Stimulated activated naive CD4-positive, alpha-beta T cell (primary cell): ENCODE measurements around the gene OR5H14.
"Not testable (repeated sequence)": the region's sequence is repeated elsewhere in the genome, so short reads cannot be mapped to it uniquely, and the experiment has no call there.

Experiments used
- DNase-seq, 6 experiments: peaks; one replicate each; lab custom pipeline; 2025; lab: John Stamatoyannopoulos, UW

The OR5H14 gene

DNA sequence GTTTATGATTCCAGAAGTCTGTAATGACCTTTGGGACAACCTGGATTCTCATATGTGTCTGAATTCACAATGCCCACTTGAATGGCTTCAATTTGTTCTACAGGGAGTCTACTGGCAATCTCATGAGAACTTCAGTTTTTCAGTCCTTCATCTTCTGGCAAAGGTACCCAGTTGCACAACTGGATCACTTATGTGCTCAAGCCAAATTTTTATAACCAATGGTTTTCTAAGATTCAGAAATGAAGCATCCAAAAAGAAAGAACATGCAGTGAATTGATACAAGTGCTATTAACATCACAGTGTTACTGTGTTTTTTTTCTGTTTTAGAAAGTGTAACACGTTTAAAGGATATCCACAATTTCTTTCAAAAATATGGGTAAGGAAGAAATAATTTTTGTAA is at the start of gene OR5H14:
Gene OR5H14 (plus strand): TSS at position 301 of the 400 bp plus-strand sequence. CDS start 1,907 bp downstream, outside the sequence.
- no peak for DNase-seq

DNA sequence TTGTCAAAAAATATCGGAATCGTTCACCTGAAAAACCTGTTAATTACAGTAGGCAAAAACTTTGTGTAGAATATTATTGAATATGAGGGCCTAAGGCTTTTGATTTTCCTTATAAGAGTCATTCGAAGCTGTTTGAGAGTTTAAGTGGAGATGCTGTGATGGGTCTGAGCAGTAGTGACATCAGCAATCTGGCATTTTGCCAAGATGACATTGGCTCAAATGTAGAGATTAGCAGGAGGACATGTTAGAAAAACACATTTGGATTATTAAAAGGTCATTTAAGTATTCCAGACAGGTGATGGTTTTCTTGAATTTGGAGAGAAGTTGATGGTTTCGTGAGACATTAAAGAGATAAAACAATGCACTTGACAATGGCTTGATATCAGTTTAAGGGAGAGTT is 47.4 kb upstream of the OR5H14 start:
- no peak for DNase-seq

- no peak for DNase-seq
Measured at GRCh38 chr3:98108162-98108561, 39.1 kb upstream of the OR5H14 start.

- DNase-seq: no peak
Measured at GRCh38 chr3:98109807-98110549, 37.3 kb upstream of the OR5H14 start.

GRCh38 chr3:98110550-98110908 is 36.8 kb upstream of the OR5H14 start:
- no peak for DNase-seq

DNA sequence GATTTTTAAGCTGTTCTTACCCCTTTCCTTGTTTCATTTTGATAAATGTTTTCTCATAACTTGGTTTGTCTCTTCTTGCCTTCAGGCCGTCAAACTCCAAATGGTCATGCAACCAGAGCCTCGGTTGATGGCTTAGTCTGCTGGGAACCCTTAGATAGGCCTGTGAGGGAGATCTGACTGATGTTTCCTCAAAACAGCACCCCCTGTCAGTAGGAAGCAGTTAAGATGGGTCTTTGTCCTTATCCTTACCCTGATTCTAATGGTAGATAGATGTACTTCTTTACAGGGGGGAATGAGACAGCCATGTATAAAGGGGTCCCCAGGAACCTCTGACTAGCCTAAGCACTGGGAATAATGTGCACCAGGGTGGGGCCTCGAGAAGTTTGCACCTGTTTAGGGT is 33.0 kb upstream of the OR5H14 start:
- no peak for DNase-seq

DNA sequence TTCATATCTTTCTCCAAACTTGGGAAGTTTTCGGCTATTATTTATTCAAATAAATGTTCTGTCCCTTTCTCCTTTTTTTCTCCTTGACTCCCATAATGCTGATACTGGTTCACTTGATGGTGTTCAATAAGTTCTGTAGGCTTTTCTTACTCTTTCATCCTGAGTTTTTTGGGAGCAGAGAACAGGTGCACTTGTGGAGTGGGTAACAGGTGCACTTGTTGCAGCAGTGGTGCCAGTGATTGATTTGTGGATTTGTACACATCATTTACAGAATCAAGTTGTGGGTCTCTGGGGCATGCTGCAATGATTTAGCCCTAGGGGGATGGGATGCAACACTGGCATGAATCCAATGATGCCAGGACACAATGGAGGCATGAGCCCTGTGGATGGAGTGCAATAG is 31.6 kb upstream of the OR5H14 start:
- no peak for DNase-seq

DNA sequence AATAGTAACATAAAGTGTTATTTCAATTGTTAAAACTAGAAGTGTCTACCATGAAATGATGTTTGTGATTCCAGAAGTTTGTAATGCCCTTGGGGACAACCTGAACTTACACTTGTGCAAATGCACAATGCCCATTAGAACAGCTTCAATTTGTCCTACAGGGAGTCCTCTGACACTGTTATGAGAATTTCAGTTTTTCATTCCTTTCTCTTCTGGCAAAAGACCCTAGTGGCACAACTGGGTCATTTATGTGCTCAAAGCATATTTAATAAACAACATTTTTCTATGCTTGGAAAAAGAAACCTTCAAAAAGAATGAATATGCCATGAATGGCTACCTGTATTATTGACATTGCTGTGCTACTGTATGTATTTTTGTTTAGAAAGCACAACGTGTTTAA is 16.9 kb upstream of the OR5H14 start, which contains the start of gene OR5H1:
Gene OR5H1 (plus strand): TSS at position 301 of the 400 bp plus-strand sequence. CDS start 1,977 bp downstream, outside the sequence.
- no peak for DNase-seq

DNA sequence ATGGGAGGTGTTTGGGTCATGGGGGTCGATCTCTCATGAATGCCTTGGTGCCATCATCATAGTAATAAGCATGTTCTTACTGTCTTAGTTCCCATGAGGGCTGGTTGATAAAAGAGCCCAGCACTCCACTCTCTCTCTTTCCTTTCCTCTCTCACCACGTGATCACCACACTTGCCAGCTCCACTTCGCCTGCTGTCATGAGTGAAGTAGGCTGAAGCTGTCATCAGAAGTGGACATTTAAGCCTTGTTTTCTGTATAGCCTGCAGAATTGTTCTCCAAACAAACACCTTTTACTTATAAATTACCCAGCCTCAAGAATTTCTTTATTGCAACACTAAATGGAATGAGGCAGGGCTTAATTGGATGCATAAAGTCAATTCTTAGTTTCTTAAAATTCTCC is 10.6 kb upstream of the OR5H14 start:
- DNase-seq: no peak

DNA sequence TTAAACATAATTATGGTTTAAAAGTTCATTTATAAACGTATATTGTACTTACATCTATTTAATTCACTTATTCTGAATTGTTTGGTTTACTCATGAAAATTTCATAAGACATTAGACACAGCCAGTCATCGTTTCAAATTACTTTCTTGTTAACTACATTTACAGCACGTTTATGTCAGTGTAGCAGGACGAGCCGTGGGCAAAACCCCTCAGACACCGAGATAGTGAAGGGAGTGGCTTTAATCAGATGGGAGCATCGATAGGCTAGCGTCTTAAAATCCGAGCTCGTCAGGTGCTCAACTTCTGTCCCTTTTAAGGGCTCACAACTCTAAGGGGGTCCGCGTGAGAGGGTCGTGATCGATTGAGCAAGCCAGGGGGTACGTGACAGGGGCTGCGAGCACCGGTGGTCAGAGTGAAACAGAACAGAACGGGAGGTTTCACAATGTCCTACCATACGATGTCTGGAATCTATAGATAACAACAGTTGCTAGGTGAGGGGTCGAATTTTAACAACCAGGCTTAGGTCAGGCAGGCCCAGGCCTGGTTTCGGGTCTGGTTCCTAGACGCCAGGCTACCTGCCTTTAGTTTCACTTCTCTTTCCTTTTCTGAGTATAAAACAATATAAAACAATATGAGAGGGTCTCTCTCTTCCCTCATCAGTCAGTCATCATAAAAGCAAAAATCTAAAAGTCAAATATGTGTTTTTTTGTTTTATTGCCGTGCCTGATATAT is 9.3 kb upstream of the OR5H14 start:
- DNase-seq: not testable (repeated sequence)

- no peak for DNase-seq
Measured at GRCh38 chr3:98140531-98140930, 6.7 kb upstream of the OR5H14 start.

DNA sequence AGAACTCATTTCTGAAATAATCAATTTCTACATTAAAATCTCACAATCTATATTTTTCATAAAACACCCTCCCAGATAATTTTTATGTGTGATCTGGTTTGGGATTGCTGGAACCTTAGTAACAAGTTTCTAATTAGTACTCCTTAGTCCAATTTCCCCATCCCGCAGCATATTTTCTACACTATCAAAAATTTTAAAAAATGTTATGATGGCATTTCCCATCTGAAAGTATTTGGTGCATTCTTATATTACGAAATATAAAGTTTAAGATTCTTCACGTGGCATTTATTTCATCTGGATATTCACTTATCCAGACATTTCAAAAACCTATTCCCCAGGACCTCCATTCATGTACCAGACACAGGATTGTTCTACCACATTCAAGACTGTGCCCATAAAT is 1.5 kb downstream of the OR5H14 start:
- no peak for DNase-seq

GRCh38 chr3:98149456-98149855 is 2.2 kb downstream of the OR5H14 start:
- not testable (repeated sequence) for DNase-seq

- no peak for DNase-seq
Measured at GRCh38 chr3:98151241-98151640, 4.0 kb downstream of the OR5H14 start.

DNA sequence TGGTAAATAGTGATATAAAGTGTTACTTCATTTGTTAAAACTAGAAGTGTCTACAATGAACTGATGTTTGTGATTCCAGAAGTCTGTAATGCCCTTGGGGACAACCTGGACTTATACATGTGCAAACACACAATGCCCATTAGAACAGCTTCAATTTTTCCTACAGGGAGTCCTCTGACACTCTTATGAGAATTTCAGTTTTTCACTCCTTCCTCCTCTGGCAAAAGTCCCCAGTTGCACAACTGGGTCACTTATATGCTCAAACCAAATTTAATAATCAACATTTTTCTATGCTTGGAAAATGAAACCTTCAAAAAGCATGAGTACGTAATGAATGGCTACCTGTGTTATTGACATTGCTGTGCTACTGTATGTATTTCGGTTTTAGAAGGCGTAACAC is 19.1 kb downstream of the OR5H14 start, which contains the start of gene OR5H15:
Gene OR5H15 (plus strand): TSS at position 301 of the 400 bp plus-strand sequence. CDS start 2,004 bp downstream, outside the sequence.
- DNase-seq: no peak

- no peak for DNase-seq
Measured at GRCh38 chr3:98171071-98171470, 23.8 kb downstream of the OR5H14 start.

- DNase-seq: no peak
Measured at GRCh38 chr3:98172621-98173020, 25.3 kb downstream of the OR5H14 start.

DNA sequence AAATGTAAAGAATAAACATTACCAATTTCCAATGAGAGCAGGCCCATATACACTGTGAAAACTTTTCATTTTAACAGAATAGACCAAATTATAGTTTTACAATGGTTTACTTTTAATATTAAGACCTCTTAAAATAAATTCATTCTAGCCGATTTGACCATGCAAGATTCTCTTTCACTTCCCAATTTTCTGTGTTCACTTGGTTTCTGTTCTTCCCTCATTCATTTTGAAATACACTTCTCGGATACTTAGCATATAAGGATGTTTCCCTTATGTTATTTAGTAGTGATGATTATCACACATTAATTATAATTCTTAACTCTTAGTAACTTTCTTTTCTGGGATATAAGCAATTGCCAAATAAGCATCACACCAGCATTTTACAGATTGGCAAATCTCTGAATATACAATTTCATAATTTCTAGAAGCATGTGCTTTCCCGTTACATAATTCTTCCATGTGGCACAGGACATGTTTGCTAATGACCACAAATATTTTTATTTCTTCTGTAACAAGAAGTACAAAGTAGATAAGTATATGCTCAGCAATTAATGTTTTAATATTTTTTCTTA is 33.1 kb downstream of the OR5H14 start:
- DNase-seq: no peak

GRCh38 chr3:98182196-98182595 is 34.9 kb downstream of the OR5H14 start:
- no peak for DNase-seq

DNA sequence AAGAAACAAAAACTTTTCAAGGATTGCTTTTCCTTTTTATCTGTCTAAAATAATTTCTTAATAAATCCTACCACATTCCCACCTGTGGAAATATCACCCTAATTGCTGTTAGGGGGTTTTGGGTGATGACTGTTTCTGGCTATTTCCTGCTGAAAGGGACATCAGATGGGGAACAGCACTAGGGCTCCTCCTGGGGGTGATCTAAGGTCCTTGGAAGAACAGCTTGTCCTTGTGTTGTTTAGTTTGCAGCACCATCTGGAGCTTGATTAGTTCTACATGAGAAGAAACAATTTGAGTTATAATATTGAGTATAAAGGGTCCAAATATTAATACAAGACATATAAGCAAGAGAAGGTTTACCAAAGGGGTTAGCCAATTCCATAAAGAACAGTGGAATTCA is 37.9 kb downstream of the OR5H14 start:
- no peak for DNase-seq

- DNase-seq: no peak
Measured at GRCh38 chr3:98188545-98188944, 41.3 kb downstream of the OR5H14 start.

DNA sequence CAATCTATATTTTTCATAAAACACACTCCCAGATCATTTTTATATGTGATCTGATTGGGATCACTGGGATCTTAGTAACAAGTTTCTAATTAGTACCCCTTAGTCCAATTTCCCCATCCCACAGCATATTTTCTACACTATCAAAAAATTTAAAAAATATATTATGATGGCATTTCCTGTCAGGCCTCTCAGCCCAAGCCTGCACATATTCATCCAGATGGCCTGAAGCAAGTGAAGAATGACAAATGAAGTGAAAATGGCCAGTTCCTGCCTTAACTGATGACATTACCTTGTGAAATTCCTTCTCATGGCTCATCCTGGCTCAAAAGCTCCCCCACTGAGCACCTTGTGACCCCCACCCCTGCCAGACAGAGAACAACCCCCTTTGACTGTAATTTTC is 43.6 kb downstream of the OR5H14 start:
- not testable (repeated sequence) for DNase-seq

GRCh38 chr3:98196293-98196692 is 49.0 kb downstream of the OR5H14 start:
- not testable (repeated sequence) for DNase-seq
